HL-60 (cell line): ENCODE measurements around the gene PDZD4.

Source experiments
- POLR2AphosphoS5 ChIP-seq: IDR thresholded peaks from 2 replicates; pipeline ENCODE4 v1.6.1; 2012; ENCODE audit warnings: low read depth
- SPI1 ChIP-seq: IDR thresholded peaks from 2 replicates; pipeline ENCODE4 v1.6.1; 2012; ENCODE audit warnings: low read depth, mild to moderate bottlenecking, borderline replicate concordance
- TF ChIP-seq, protein P1 (sequence below): IDR thresholded peaks from one replicate; pipeline ENCODE4 v1.5.1; 2011; ENCODE audit warnings: low read length, control low read depth, inconsistent platforms; ENCODE audit not compliant: insufficient read depth
- TF ChIP-seq, protein P2 (sequence below): IDR thresholded peaks from 2 replicates; pipeline ENCODE4 v1.6.1; 2012; ENCODE audit warnings: low read depth; ENCODE audit not compliant: insufficient replicate concordance

GRCh38 chrX:153874366-153875125 lies 44.2 kb upstream of the PDZD4 start:
- TF ChIP-seq, protein P1, sequence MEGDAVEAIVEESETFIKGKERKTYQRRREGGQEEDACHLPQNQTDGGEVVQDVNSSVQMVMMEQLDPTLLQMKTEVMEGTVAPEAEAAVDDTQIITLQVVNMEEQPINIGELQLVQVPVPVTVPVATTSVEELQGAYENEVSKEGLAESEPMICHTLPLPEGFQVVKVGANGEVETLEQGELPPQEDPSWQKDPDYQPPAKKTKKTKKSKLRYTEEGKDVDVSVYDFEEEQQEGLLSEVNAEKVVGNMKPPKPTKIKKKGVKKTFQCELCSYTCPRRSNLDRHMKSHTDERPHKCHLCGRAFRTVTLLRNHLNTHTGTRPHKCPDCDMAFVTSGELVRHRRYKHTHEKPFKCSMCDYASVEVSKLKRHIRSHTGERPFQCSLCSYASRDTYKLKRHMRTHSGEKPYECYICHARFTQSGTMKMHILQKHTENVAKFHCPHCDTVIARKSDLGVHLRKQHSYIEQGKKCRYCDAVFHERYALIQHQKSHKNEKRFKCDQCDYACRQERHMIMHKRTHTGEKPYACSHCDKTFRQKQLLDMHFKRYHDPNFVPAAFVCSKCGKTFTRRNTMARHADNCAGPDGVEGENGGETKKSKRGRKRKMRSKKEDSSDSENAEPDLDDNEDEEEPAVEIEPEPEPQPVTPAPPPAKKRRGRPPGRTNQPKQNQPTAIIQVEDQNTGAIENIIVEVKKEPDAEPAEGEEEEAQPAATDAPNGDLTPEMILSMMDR, result no peak
- TF ChIP-seq, protein P2, sequence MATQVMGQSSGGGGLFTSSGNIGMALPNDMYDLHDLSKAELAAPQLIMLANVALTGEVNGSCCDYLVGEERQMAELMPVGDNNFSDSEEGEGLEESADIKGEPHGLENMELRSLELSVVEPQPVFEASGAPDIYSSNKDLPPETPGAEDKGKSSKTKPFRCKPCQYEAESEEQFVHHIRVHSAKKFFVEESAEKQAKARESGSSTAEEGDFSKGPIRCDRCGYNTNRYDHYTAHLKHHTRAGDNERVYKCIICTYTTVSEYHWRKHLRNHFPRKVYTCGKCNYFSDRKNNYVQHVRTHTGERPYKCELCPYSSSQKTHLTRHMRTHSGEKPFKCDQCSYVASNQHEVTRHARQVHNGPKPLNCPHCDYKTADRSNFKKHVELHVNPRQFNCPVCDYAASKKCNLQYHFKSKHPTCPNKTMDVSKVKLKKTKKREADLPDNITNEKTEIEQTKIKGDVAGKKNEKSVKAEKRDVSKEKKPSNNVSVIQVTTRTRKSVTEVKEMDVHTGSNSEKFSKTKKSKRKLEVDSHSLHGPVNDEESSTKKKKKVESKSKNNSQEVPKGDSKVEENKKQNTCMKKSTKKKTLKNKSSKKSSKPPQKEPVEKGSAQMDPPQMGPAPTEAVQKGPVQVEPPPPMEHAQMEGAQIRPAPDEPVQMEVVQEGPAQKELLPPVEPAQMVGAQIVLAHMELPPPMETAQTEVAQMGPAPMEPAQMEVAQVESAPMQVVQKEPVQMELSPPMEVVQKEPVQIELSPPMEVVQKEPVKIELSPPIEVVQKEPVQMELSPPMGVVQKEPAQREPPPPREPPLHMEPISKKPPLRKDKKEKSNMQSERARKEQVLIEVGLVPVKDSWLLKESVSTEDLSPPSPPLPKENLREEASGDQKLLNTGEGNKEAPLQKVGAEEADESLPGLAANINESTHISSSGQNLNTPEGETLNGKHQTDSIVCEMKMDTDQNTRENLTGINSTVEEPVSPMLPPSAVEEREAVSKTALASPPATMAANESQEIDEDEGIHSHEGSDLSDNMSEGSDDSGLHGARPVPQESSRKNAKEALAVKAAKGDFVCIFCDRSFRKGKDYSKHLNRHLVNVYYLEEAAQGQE, result no peak
- TF ChIP-seq SPI1, result no peak
- no peak for TF ChIP-seq POLR2AphosphoS5
